MM.1S (cell line): ENCODE results near the gene FAM72C.
"Not testable (repeated sequence)": the region's sequence is repeated elsewhere in the genome, so short reads cannot be mapped to it uniquely, and the experiment has no call there.

ENCODE experiments used
- EZH2 ChIP-seq: fragments of 300-600 bp; sonication (generic); optimal IDR thresholded peaks from 2 replicates; pipeline ENCODE3; 2017; ENCODE audit warnings: low read depth, mild to moderate bottlenecking, antibody characterized with exemption, low read length, mixed read lengths
- EZH2phosphoT487 ChIP-seq: fragments of 300-600 bp; sonication (generic); IDR thresholded peaks from 2 replicates; pipeline ENCODE4 v1.6.1; 2018; ENCODE audit warnings: antibody characterized with exemption, low read length
- TF ChIP-seq, protein P1 (sequence below): fragments of 300-600 bp; sonication (generic); IDR thresholded peaks from 2 replicates; pipeline ENCODE4 v1.5.1; 2016; ENCODE audit warnings: antibody characterized with exemption, low read length, mixed read lengths

DNA sequence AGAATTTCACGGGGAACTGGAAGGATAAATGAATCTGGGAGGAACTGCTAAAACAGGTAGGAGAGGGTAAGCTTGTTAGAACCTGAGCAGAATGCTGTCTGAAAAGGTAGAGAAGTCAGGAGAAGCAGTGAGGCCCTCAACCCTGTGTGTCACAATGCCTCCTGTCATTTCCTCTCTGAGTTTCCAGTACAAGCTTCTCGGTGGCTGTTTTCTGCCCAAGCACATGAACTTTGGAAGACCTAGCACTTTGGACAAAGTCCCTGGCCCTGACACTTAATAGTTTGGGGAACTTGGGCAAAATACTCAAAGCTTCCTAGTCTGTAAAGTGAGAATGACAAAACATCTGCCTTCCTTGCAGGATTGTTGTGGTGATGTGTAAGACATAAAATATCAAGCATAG lies 52.7 kb downstream of the FAM72C start:
- TF ChIP-seq, protein P1, sequence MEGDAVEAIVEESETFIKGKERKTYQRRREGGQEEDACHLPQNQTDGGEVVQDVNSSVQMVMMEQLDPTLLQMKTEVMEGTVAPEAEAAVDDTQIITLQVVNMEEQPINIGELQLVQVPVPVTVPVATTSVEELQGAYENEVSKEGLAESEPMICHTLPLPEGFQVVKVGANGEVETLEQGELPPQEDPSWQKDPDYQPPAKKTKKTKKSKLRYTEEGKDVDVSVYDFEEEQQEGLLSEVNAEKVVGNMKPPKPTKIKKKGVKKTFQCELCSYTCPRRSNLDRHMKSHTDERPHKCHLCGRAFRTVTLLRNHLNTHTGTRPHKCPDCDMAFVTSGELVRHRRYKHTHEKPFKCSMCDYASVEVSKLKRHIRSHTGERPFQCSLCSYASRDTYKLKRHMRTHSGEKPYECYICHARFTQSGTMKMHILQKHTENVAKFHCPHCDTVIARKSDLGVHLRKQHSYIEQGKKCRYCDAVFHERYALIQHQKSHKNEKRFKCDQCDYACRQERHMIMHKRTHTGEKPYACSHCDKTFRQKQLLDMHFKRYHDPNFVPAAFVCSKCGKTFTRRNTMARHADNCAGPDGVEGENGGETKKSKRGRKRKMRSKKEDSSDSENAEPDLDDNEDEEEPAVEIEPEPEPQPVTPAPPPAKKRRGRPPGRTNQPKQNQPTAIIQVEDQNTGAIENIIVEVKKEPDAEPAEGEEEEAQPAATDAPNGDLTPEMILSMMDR: not testable (repeated sequence)
- not testable (repeated sequence) for TF ChIP-seq EZH2, EZH2phosphoT487
